H9 (cell line): Measurements from ENCODE around the gene ASTN2. TPM values are rescaled to one million over a fixed set of nuclear protein-coding genes. Genes with fewer than 3 reads are reported as not detected.
A peak's percentile ranks its signal among the peaks of the same experiment; 100 is the strongest.

ENCODE experiments used
- DNase-seq: peaks from one replicate; pipeline ENCODE4 v3.0.0-alpha.2; 2017
- H2AFZ ChIP-seq: one replicate; pipeline ENCODE4 v1.6.1; 2013; ENCODE audit warnings: mild to moderate bottlenecking, low read length, control low read depth, moderate library complexity
- H2AK5ac ChIP-seq: 2 replicates; pipeline ENCODE4 v1.6.1; 2013; ENCODE audit warnings: low read length, control low read depth, mixed read lengths; ENCODE audit not compliant: insufficient read length
- H2BK120ac ChIP-seq: one replicate; pipeline ENCODE4 v1.6.1; 2013; ENCODE audit warnings: low read depth, mild to moderate bottlenecking, low read length, control low read depth, inconsistent platforms; ENCODE audit not compliant: poor library complexity, severe bottlenecking
- H2BK12ac ChIP-seq: 2 replicates; pipeline ENCODE4 v1.6.1; 2013; ENCODE audit warnings: low read length, control low read depth, mixed read lengths, low read depth; ENCODE audit not compliant: insufficient read length
- H2BK15ac ChIP-seq: 2 replicates; pipeline ENCODE4 v1.6.1; 2013; ENCODE audit warnings: low read depth, low read length, control low read depth
- H2BK20ac ChIP-seq: one replicate; pipeline ENCODE4 v1.6.1; 2013; ENCODE audit warnings: low read depth, mild to moderate bottlenecking, low read length, control low read depth, inconsistent platforms; ENCODE audit not compliant: poor library complexity, severe bottlenecking
- H2BK5ac ChIP-seq: 2 replicates; pipeline ENCODE4 v1.6.1; 2013; ENCODE audit warnings: low read length, control low read depth, mixed read lengths; ENCODE audit not compliant: insufficient read length
- H3K14ac ChIP-seq: 2 replicates; pipeline ENCODE4 v1.6.1; 2013; ENCODE audit warnings: low read length, control low read depth; ENCODE audit not compliant: insufficient read depth
- H3K18ac ChIP-seq: 2 replicates; pipeline ENCODE4 v1.6.1; 2013; ENCODE audit warnings: low read depth, mild to moderate bottlenecking, mixed read lengths, low read length, control low read depth; ENCODE audit not compliant: insufficient read length
- H3K23ac ChIP-seq: 2 replicates; pipeline ENCODE4 v1.6.1; 2013; ENCODE audit warnings: low read length, control low read depth, mixed read lengths, low read depth; ENCODE audit not compliant: insufficient read length
- H3K23me2 ChIP-seq: 2 replicates; pipeline ENCODE4 v1.6.1; 2013; ENCODE audit warnings: low read depth, mild to moderate bottlenecking, mixed read lengths, low read length, control low read depth; ENCODE audit not compliant: insufficient read length, poor library complexity, severe bottlenecking
- H3K27ac ChIP-seq: 2 replicates; pipeline ENCODE4 v1.5.1; 2013; ENCODE audit warnings: low read length, control low read depth, mixed read lengths, low read depth; ENCODE audit not compliant: insufficient read length
- H3K27me3 ChIP-seq: 2 replicates; pipeline ENCODE4 v1.6.1; 2013; ENCODE audit warnings: low read length, control low read depth, inconsistent platforms; ENCODE audit not compliant: insufficient read depth
- H3K4ac ChIP-seq: 2 replicates; pipeline ENCODE4 v1.6.1; 2013; ENCODE audit warnings: low read depth, mild to moderate bottlenecking, control low read depth, inconsistent platforms, low read length, moderate library complexity
- H3K4me1 ChIP-seq: 2 replicates; pipeline ENCODE4 v1.6.1; 2013; ENCODE audit warnings: low read length, control low read depth, inconsistent platforms; ENCODE audit not compliant: insufficient read depth
- H3K4me2 ChIP-seq: 2 replicates; pipeline ENCODE4 v1.6.1; 2013; ENCODE audit warnings: low read length, control low read depth, mixed read lengths; ENCODE audit not compliant: insufficient read length, insufficient read depth
- H3K56ac ChIP-seq: 2 replicates; pipeline ENCODE4 v1.6.1; 2013; ENCODE audit warnings: low read depth, mild to moderate bottlenecking, mixed read lengths, low read length, control low read depth; ENCODE audit not compliant: insufficient read length
- H3K79me1 ChIP-seq: 2 replicates; pipeline ENCODE4 v1.6.1; 2013; ENCODE audit warnings: low read depth, mild to moderate bottlenecking, moderate library complexity, low read length, control low read depth, inconsistent platforms; ENCODE audit not compliant: insufficient read depth, poor library complexity, severe bottlenecking
- H3K79me2 ChIP-seq: 2 replicates; pipeline ENCODE4 v1.6.1; 2013; ENCODE audit warnings: low read length, control low read depth, inconsistent platforms; ENCODE audit not compliant: insufficient read depth
- H3K9ac ChIP-seq: 2 replicates; pipeline ENCODE4 v1.6.1; 2013; ENCODE audit warnings: low read length, control low read depth, mixed read lengths; ENCODE audit not compliant: insufficient read length; ENCODE audit errors: extremely low read depth
- H3K9me3 ChIP-seq: one replicate; pipeline ENCODE4 v1.6.1; 2013; ENCODE audit warnings: low read depth, low read length, inconsistent platforms; ENCODE audit not compliant: control insufficient read depth
- H3T11ph ChIP-seq: one replicate; pipeline ENCODE4 v1.6.1; 2013; ENCODE audit warnings: mild to moderate bottlenecking, low read length, control low read depth, inconsistent platforms
- H4K20me1 ChIP-seq: one replicate; pipeline ENCODE4 v1.6.1; 2013; ENCODE audit not compliant: control insufficient read depth, insufficient read length, insufficient read depth
- H4K5ac ChIP-seq: 2 replicates; pipeline ENCODE4 v1.6.1; 2013; ENCODE audit warnings: low read depth, mild to moderate bottlenecking, mixed read lengths, low read length, control low read depth; ENCODE audit not compliant: insufficient read length
- H4K8ac ChIP-seq: replicated peaks from 2 replicates; pipeline ENCODE4 v1.6.1; 2013; ENCODE audit warnings: low read length, control low read depth, mixed read lengths, low read depth; ENCODE audit not compliant: insufficient read length
- H4K91ac ChIP-seq: 2 replicates; pipeline ENCODE4 v1.6.1; 2013; ENCODE audit warnings: low read depth, mild to moderate bottlenecking, moderate library complexity, mixed read lengths, low read length, control low read depth; ENCODE audit not compliant: insufficient read length
- H3K27ac Mint-ChIP-seq, 3 experiments: 2 replicates in 2 of 3; 3 replicates in 1 of 3; pipeline ENCODE4 v1.8.0; 2020 to 2021; ENCODE audit warnings: mixed read lengths in 3 of 3, mild to moderate bottlenecking in 1 of 3, moderate library complexity in 1 of 3
- H3K27me3 Mint-ChIP-seq: 2 replicates; pipeline ENCODE4 v1.8.0; 2021; ENCODE audit warnings: low read depth, mild to moderate bottlenecking, moderate library complexity, mixed read lengths
- H3K36me3 Mint-ChIP-seq, 3 experiments: 2 replicates in 2 of 3; 3 replicates in 1 of 3; pipeline ENCODE4 v1.8.0; 2020 to 2021; ENCODE audit warnings: low read depth in 3 of 3, mixed read lengths in 3 of 3; ENCODE audit not compliant: insufficient read depth in 1 of 3
- H3K4me1 Mint-ChIP-seq, 2 experiments: 2 replicates each; pipeline ENCODE4 v1.8.0; 2020; ENCODE audit warnings: mixed read lengths in 2 of 2
- H3K4me3 Mint-ChIP-seq, 2 experiments: 2 replicates in 1 of 2; 3 replicates in 1 of 2; pipeline ENCODE4 v1.8.0; 2020 to 2021; ENCODE audit warnings: mild to moderate bottlenecking in 2 of 2, mixed read lengths in 2 of 2, moderate library complexity in 1 of 2
- H3K9me3 Mint-ChIP-seq, 2 experiments: 2 replicates in 1 of 2; 3 replicates in 1 of 2; pipeline ENCODE4 v1.8.0; 2020; ENCODE audit warnings: mild to moderate bottlenecking in 2 of 2, mixed read lengths in 2 of 2, moderate library complexity in 1 of 2
- CTCF ChIP-seq: fragments of 200-600 bp; sonication (generic); conservative IDR thresholded peaks from 3 replicates; pipeline ENCODE4 v1.8.0; 2021; ENCODE audit warnings: antibody characterized with exemption, mild to moderate bottlenecking
- total RNA-seq: library from RNA; stranded (reverse); gene quantifications from 2 replicates; pipeline ENCODE4 v1.2.1, GENCODE V29; 2021

ASTN2 gene
- total RNA-seq, 1 experiment from 2014 or later: 9.7 TPM

DNA sequence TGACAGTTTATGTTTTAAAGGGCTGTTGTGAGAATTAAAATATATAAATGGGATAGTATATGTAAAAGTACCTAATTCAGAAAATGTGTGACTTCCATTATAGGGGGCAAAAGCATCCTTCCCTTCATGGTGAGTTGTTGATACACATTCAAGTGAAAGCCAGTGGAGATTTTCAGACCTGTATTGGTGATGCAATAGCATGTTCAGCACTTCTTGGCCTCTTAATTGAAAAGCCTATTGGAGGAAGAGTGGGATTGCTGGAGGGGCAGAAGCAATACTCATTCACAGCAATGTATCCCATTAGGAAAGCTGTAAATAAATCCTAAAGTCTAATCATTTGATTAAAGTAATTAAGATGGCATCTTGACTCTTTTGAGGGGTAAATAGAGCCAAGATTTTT is 710.4 kb downstream of the ASTN2 start:
- Histone ChIP-seq H3K79me1 (no peaks in the 10 kb centered on the region), H3K79me2 (no peaks in the 10 kb centered on the region), H4K5ac (no peak overlapping the region), H3K27ac (no peak overlapping the region), H3T11ph (no peak overlapping the region), H2AFZ (no peak overlapping the region), H3K9ac (no peak overlapping the region), H2AK5ac (no peak overlapping the region), H3K56ac (no peak overlapping the region), H4K8ac (no peak overlapping the region), H3K4ac (no peak overlapping the region), H4K91ac (no peak overlapping the region), H3K23me2 (no peaks in the 10 kb centered on the region), H3K14ac (no peak overlapping the region), H3K23ac (no peak overlapping the region), H2BK15ac (no peak overlapping the region), H3K4me2 (no peak overlapping the region), H3K4me1 (peaks cover 3% of the 10 kb centered on the region; the same call in 1 of the 2 replicates), H4K20me1 (no peaks in the 10 kb centered on the region), H2BK20ac (no peak overlapping the region), H2BK5ac (no peak overlapping the region), H3K18ac (no peak overlapping the region), H2BK12ac (no peak overlapping the region), H2BK120ac (no peak overlapping the region), H3K9me3 (no peaks in the 10 kb centered on the region), H3K27me3 (no peaks in the 10 kb centered on the region)
- peaks cover 7 to 8% of the 10 kb centered on the region in 2 experiments for H3K4me1 Mint-ChIP-seq
- no peak for DNase-seq
- H3K27ac Mint-ChIP-seq: 0 out of 7 replicates have a peak overlapping the region, but pooled peaks of 1 of the 3 experiments have one; percentile 63
- H3K36me3 Mint-ChIP-seq: peaks cover 2 to 10% (median 10%) of the 10 kb centered on the region in 3 experiments; a peak in 6 of 7 replicates
- H3K9me3 Mint-ChIP-seq: no peaks in the 10 kb centered on the region
- H3K4me3 Mint-ChIP-seq: no peak overlapping the region
- H3K27me3 Mint-ChIP-seq: no peaks in the 10 kb centered on the region
- no peak for TF ChIP-seq CTCF
